ENCODE data around the gene ACSM3. TPM values are rescaled to one million over a fixed set of nuclear protein-coding genes. Genes with fewer than 3 reads are reported as not detected.

Gene ACSM3
- total RNA-seq (2022; extraction: Qiagen RNA extraction) = 3.4 to 6.0 TPM (median 4.7 TPM) in 5 replicates

DNA sequence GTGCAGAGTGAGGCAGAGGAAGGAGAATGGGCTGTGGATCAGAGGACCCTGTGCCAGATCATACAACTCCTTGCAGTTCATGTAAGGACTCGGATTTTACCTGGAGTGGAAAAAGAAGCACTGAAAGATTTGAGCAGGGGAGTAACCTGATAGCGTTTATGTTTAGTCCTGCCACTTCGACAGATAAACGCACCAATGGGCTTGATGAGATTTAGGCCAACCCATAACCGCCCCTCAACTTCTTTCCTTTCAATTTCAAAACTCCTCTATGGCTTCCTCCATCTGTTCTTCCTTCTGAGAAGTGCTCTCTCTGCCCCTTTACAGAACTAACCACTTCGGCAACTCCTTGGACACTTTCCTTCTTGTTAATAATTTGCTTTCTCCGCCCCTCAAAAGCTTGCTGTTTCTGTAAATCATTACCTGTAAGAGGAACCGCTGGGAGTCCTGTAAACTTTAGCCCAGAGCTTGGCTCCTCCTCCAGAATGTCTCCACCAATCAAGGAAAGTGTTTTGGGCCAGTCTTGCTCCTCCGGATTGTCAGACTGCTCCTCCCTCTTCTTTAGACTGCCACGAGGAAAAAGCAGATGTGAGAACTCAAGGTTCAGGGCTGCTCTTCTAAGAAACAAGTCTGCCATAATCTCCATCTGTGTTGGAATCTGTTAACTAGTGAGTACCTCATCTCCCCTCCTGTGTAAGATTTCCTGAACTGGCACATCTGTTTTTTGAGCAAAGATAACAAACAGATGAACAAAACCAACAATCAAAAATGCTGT, at the start of gene ACSM3:
Gene ACSM3, plus strand, starts transcription at position 554 of the 772 bp plus-strand sequence. CDS start 6,021 bp downstream, outside the sequence.

DNA sequence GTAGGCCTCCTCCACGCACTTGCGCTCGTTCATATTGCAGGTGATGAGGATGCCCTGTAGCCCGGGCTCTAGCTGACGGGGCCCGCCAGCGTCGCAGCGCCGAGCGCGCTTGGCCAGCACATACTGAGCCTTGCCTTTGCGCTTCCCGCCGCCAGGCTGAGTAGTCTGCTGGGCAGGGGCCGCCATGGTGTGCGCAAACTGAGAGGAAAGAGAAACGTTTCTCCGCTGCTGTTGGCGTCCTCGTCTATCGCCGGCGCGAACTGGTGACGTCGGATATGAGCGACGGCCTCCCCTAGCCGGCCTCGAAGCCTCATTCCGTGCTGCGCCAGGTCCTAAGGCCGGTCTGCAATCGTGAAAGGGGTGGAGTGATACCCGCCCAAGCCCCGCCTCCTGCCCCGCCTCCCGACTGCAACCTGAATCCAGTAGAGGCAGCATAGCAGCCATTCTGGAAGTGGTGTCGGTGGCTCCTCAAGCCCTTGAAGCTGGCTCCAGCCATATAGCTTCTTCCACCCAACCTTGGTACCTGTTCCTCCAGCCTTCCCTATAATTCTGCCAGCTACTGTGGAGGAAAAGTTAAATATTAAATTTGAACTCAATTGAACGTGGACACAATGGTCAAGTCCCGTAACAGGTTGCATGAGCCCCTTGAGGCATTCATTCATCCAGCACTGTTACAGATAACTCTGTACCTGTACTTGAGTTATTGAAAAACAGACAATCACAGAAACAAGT, 22.1 kb upstream of the ACSM3 start, which contains the start of gene THUMPD1:
Gene THUMPD1, minus strand, starts transcription at position 265 of the 732 bp plus-strand sequence. Its CDS starts 79 bp downstream, at position 186.

DNA sequence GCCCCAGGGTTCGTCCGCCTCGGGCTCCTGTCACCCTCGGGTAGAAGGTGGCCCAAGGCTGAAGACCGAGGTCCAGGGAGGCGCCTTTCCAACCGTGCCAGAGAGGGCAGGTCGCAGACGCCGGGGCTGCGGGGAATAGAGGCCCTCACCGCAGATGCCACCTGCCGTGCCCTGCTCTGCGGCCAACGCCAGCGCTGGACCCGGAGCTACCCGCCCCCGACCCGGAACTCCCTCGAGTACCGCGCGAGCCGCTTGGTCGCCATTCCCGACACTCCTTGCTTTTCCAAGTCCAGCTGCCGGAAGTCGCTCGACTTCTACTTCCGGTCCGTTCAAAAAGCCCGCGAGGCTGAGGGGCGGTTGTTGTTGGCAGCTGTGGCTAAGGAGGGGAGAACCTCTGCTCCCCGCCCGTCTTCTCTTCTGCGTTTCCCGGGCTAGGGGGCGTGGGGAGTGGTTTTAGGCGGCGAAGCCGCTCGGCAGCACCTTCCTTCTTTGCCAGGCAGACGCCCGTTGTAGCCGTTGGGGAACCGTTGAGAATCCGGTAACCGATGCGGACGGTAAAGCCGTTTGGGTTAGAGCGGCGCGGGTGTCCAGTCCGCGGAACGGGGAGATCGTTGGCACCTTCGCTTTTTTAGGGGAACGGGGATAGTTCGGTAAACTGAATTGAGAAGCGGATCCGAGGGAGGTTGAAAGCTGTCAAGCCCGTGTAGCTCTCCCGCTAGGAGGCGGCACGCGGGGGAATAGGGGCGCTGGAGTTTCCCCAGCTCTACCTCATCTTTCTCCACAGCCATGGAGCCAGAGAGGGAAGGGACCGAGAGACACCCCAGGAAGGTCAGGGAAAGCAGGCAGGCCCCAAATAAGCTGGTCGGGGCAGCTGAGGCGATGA, 42.6 kb downstream of the ACSM3 start, which contains the start of the genes ERI2 and REXO5:
Gene ERI2, minus strand, starts transcription at position 305 of the 883 bp plus-strand sequence. Its CDS starts 42 bp downstream, at position 263.
Gene REXO5, plus strand, starts transcription at position 360 of the 883 bp plus-strand sequence. Its CDS starts 427 bp downstream, at position 787.

Other genes with a start within 250 kb of the ACSM3 start
- gene ACSM2B, start 187.6 kb upstream of the ACSM3 start, total RNA-seq (2022; extraction: Qiagen RNA extraction) = not detected in 5 replicates
- gene ACSM1, start 66.3 kb upstream of the ACSM3 start, total RNA-seq (2022; extraction: Qiagen RNA extraction) = not detected in 5 replicates
- gene THUMPD1, start 22.2 kb upstream of the ACSM3 start, total RNA-seq (2022; extraction: Qiagen RNA extraction) = 23.0 to 28.1 TPM (median 26.8 TPM) in 5 replicates
- 10.5 to 14.8 TPM (median 13.1 TPM) in 5 replicates for gene ERI2, start 42.5 kb downstream of the ACSM3 start, total RNA-seq (2022; extraction: Qiagen RNA extraction)
- gene REXO5, start 42.5 kb downstream of the ACSM3 start, total RNA-seq (2022; extraction: Qiagen RNA extraction) = 3.5 to 4.8 TPM (median 4.0 TPM) in 5 replicates
- gene DCUN1D3, start 136.3 kb downstream of the ACSM3 start, total RNA-seq (2022; extraction: Qiagen RNA extraction) = 7.0 to 13.1 TPM (median 11.5 TPM) in 5 replicates
- gene LYRM1, start 136.8 kb downstream of the ACSM3 start, total RNA-seq (2022; extraction: Qiagen RNA extraction) = 33.2 to 39.1 TPM (median 35.7 TPM) in 5 replicates